MCF 10A (cell line): ENCODE measurements around the gene DICER1. TPM values are rescaled to one million over a fixed set of nuclear protein-coding genes. Genes with fewer than 3 reads are reported as not detected.

Experiments
- BruUV-seq: library from RNA; stranded (reverse); fragments of 400-500 nt; replicated peaks from 2 replicates; lab custom pipeline; 2021; lab: Mats Ljungman, UMichigan
- CTCF ChIA-PET: fragments of 300-600 bp; sonication (Branson Sonifier 250); formaldehyde crosslinking; extraction: SDS; loops from one replicate; lab custom pipeline; 2021; ENCODE audit warnings: antibody characterized with exemption, inconsistent platforms; lab: Yijun Ruan, JAX
- POLR2A ChIA-PET: fragments of 300-600, 350-650 bp; sonication (Branson Sonifier 250); formaldehyde crosslinking; extraction: SDS; loops from one replicate; lab custom pipeline; 2020; ENCODE audit warnings: antibody characterized with exemption, inconsistent platforms; lab: Yijun Ruan, JAX
- DNase-seq: peaks from one replicate; pipeline ENCODE4 v3.0.0-alpha.2; 2018; ENCODE audit not compliant: unreplicated experiment
- H3K27ac Mint-ChIP-seq: one replicate; pipeline ENCODE4 v1.8.0; 2022; ENCODE audit warnings: mild to moderate bottlenecking, low read depth, mixed read lengths; ENCODE audit not compliant: unreplicated experiment
- H3K27me3 Mint-ChIP-seq: one replicate; pipeline ENCODE4 v1.8.0; 2022; ENCODE audit warnings: mixed read lengths; ENCODE audit not compliant: insufficient read depth, unreplicated experiment
- H3K36me3 Mint-ChIP-seq: one replicate; pipeline ENCODE4 v1.8.0; 2022; ENCODE audit warnings: mild to moderate bottlenecking, moderate library complexity, mixed read lengths; ENCODE audit not compliant: insufficient read depth, unreplicated experiment
- H3K4me1 Mint-ChIP-seq: one replicate; pipeline ENCODE4 v1.8.0; 2022; ENCODE audit warnings: mixed read lengths; ENCODE audit not compliant: insufficient read depth, unreplicated experiment
- H3K4me3 Mint-ChIP-seq: one replicate; pipeline ENCODE4 v1.8.0; 2022; ENCODE audit warnings: mild to moderate bottlenecking, moderate library complexity, mixed read lengths; ENCODE audit not compliant: unreplicated experiment
- H3K9me3 Mint-ChIP-seq: one replicate; pipeline ENCODE4 v1.8.0; 2022; ENCODE audit warnings: mixed read lengths; ENCODE audit not compliant: unreplicated experiment
- intact Hi-C: fragments of 100-400 bp; cut with micrococcal nuclease; formaldehyde crosslinking; loops from 2 replicates; pipeline ENCODE4 v1.14.1; 2022
- total RNA-seq: library from RNA; stranded (reverse); gene quantifications from 2 replicates; pipeline ENCODE4 v1.2.3, GENCODE V29; 2022
- TF ChIP-seq, protein P1 (sequence below): fragments of 200-600 bp; IDR thresholded peaks from one replicate; pipeline ENCODE4 v1.8.0; 2022; ENCODE audit warnings: antibody characterized with exemption, mild to moderate bottlenecking; ENCODE audit not compliant: unreplicated experiment

The DICER1 gene
- total RNA-seq, 1 experiment from 2014 or later = 35.6 TPM

DNA sequence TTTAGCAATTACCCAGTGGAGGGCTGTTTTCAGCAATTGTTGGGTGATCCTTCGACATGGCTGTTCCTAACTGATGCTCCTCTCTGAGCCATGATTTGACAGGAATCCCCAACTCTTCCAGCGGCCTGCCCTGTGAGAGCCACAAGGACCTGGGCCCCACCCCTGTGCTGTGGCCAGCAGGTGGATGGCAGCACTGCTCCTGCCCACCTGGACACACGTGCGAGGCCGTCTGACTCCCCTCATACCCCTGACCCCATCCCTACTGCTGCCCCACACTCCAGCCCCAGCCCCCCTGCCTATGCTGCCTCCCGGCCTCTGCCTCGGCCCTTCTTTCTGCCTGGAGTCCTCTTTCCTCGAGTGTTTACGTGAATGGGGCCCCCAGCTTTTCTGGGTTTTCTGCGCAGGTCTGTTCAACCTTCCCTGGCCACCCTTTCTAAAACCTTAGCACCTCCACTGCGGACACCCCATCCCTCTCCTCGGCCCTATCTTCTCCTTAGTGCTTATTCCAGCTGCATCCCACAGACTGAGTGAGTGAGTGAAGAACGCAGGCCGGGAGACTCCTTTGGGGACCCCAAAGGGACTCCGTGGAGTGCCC lies 111.4 kb downstream of the DICER1 start:
- BruUV-seq = no TSS peak
- TF ChIP-seq, protein P1, sequence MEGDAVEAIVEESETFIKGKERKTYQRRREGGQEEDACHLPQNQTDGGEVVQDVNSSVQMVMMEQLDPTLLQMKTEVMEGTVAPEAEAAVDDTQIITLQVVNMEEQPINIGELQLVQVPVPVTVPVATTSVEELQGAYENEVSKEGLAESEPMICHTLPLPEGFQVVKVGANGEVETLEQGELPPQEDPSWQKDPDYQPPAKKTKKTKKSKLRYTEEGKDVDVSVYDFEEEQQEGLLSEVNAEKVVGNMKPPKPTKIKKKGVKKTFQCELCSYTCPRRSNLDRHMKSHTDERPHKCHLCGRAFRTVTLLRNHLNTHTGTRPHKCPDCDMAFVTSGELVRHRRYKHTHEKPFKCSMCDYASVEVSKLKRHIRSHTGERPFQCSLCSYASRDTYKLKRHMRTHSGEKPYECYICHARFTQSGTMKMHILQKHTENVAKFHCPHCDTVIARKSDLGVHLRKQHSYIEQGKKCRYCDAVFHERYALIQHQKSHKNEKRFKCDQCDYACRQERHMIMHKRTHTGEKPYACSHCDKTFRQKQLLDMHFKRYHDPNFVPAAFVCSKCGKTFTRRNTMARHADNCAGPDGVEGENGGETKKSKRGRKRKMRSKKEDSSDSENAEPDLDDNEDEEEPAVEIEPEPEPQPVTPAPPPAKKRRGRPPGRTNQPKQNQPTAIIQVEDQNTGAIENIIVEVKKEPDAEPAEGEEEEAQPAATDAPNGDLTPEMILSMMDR = no peak
- Mint-ChIP-seq H3K4me1 (no peaks in the 10 kb centered on the region), H3K27me3 (peaks cover 57% of the 10 kb centered on the region), H3K4me3 (no peak overlapping the region), H3K9me3 (peaks cover 8% of the 10 kb centered on the region), H3K36me3 (no peaks in the 10 kb centered on the region), H3K27ac (no peak overlapping the region)
- ChIA-PET POLR2A (no interaction called here), CTCF (no interaction called here)
- DNase-seq = no peak
- intact Hi-C loops = no loop called here

DNA sequence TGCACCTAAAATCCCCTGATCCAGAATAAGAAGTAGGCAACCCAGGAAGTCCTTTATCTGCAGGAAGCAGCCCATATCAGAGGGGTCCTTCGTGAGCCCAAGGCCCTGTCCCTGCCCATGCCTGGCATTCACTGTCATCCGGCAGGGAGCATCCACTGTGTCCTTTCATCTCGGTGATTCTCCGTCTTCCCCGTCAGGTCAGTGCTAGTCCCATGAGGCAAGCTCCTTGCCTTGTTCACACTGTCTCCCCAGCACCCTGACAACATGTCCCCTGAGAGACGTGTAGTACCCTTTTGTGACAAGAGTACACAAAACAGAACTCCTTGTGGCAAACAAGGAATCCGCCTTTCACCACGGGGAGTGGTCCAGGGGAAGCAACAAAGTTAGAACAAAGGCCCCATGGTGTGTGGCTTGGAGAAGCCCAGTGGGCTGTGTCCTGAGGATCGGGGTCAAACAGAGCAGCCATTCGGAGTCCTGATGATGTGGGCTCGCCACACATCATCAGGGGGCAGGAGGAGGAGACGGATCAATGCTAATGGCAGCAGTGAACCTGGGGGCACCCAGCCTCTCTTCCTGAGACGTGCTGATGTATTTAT lies 112.1 kb downstream of the DICER1 start:
- TF ChIP-seq, protein P1 = no peak
- BruUV-seq = no TSS peak
- Mint-ChIP-seq H3K27ac (no peak overlapping the region), H3K36me3 (no peaks in the 10 kb centered on the region), H3K4me3 (no peak overlapping the region), H3K4me1 (no peaks in the 10 kb centered on the region), H3K9me3 (peaks cover 7% of the 10 kb centered on the region), H3K27me3 (peaks cover 60% of the 10 kb centered on the region)
- intact Hi-C loops = no loop called here
- DNase-seq = no peak
- CTCF ChIA-PET = no interaction called here
- POLR2A ChIA-PET = no interaction called here

DNA sequence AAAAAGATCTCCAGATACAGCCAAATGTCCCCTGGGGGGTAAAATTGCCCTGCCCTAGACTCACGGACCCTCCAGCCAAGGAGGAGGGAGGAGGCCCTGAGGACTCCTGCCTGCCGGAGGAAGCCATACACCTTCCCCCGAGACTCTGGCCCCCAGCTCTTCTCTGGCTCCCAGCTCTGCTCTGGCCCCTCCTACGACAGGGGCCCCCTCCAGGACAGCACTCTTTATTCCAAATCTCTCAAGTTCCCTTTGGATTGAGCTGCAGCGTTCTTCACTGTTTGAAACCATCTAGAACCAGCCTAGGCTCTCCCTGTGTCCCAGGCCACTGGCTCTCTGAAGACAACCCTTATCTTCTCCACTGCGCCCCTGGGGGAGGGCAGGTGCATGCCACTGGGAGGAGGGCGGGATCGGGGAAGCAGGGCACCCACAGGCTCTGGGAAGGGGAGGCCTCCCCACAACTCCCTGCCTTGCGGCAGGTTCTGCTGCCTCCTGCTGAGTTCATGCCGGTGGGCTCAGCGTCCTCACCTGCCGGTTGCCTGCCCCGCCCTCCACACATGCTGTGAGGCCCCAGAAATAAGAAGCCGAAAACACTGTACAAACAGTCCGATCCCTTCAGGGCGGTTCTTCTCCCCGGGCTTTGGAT lies 112.7 kb downstream of the DICER1 start:
- Mint-ChIP-seq H3K36me3 (no peaks in the 10 kb centered on the region), H3K27me3 (peaks cover 60% of the 10 kb centered on the region), H3K4me3 (no peak overlapping the region), H3K27ac (no peak overlapping the region), H3K9me3 (peaks cover under 1% of the 10 kb centered on the region), H3K4me1 (no peaks in the 10 kb centered on the region)
- BruUV-seq = no TSS peak
- TF ChIP-seq, protein P1 = no peak
- intact Hi-C loops = no loop called here
- no peak for DNase-seq
- ChIA-PET CTCF (no interaction called here), POLR2A (no interaction called here)

DNA sequence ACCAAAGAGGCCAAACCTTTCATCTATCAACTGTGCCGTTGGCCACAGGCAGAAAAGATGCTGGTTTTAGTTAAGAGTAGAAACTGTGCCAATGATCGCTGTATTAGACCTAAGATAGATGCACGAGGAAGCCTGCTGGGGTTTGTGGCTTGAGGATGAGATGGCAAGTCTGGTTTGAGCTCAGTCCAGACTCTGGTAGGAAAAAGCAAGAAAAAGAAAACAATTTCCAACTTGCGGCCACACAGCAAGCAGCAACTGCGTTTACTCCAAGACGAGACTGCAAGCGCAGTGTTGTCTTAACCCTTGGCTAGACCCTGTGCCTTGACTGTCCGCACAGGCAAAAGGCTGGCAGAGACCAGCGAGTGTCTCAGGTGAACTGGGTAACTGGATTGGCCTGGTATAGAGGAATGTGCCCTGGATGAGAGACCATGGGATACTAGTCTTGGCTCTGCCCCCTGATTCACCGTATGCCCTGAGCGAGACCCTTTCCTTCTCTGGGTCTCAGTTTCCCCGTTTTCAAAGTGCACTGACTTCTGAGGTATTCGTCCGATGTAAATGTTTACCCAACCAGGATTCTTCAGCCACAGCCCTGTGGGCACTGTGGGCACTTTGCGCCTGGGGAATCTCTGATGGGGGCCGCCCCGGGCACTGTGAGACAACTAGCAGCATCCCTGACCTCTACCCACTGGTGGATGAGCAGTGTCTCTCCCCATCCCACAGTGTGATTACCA lies 113.4 kb downstream of the DICER1 start:
- intact Hi-C loops = no loop called here
- Mint-ChIP-seq H3K9me3 (no peaks in the 10 kb centered on the region), H3K27ac (no peak overlapping the region), H3K4me3 (no peak overlapping the region), H3K27me3 (peaks cover 57% of the 10 kb centered on the region), H3K36me3 (no peaks in the 10 kb centered on the region), H3K4me1 (no peaks in the 10 kb centered on the region)
- no TSS peak for BruUV-seq
- POLR2A ChIA-PET = no interaction called here
- TF ChIP-seq, protein P1 = no peak
- CTCF ChIA-PET = no interaction called here
- DNase-seq = no peak
